ENCODE results near the gene LRRC7. TPM values are rescaled to one million over a fixed set of nuclear protein-coding genes. Genes with fewer than 3 reads are reported as not detected.

LRRC7 gene
- total RNA-seq, 1 donor from 2014 or later, result 7.8 TPM

GRCh38 chr1:70150444-70150843, 582.7 kb downstream of the LRRC7 start:
- Mint-ChIP-seq H3K9me3 (ENCODE audit: low read depth) (no peaks in the 10 kb centered on the region), H3K4me3 (ENCODE audit: low read depth) (no peak overlapping the region), H3K27me3 (no peaks in the 10 kb centered on the region), H3K4me1 (ENCODE audit: low read depth) (peaks cover 7% of the 10 kb centered on the region), H3K27ac (no peak overlapping the region), H3K36me3 (ENCODE audit: insufficient read depth) (peaks cover 13% of the 10 kb centered on the region)
- TF ChIP-seq, protein P1, sequence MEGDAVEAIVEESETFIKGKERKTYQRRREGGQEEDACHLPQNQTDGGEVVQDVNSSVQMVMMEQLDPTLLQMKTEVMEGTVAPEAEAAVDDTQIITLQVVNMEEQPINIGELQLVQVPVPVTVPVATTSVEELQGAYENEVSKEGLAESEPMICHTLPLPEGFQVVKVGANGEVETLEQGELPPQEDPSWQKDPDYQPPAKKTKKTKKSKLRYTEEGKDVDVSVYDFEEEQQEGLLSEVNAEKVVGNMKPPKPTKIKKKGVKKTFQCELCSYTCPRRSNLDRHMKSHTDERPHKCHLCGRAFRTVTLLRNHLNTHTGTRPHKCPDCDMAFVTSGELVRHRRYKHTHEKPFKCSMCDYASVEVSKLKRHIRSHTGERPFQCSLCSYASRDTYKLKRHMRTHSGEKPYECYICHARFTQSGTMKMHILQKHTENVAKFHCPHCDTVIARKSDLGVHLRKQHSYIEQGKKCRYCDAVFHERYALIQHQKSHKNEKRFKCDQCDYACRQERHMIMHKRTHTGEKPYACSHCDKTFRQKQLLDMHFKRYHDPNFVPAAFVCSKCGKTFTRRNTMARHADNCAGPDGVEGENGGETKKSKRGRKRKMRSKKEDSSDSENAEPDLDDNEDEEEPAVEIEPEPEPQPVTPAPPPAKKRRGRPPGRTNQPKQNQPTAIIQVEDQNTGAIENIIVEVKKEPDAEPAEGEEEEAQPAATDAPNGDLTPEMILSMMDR (IDR thresholded peaks at IDR 0.05; ENCODE audit: unreplicated experiment), result no peak
- DNase-seq (ENCODE audit: low spot score, unreplicated experiment), result no peak

GRCh38 chr1:70153739-70154138, 586.0 kb downstream of the LRRC7 start:
- no peaks in the 10 kb centered on the region for H3K9me3 Mint-ChIP-seq (ENCODE audit: low read depth)
- no peak for DNase-seq (ENCODE audit: low spot score, unreplicated experiment)
- peaks cover 3% of the 10 kb centered on the region for H3K4me1 Mint-ChIP-seq (ENCODE audit: low read depth)
- TF ChIP-seq, protein P1 (IDR thresholded peaks at IDR 0.05; ENCODE audit: unreplicated experiment), result no peak
- H3K4me3 Mint-ChIP-seq (ENCODE audit: low read depth), result no peak overlapping the region
- H3K27ac Mint-ChIP-seq, result no peak overlapping the region
- no peaks in the 10 kb centered on the region for H3K27me3 Mint-ChIP-seq
- peaks cover 8% of the 10 kb centered on the region for H3K36me3 Mint-ChIP-seq (ENCODE audit: insufficient read depth)

- DNase-seq (ENCODE audit: low spot score, unreplicated experiment), result no peak
- TF ChIP-seq, protein P1 (IDR thresholded peaks at IDR 0.05; ENCODE audit: unreplicated experiment), result no peak
- H3K4me1 Mint-ChIP-seq (ENCODE audit: low read depth), result no peaks in the 10 kb centered on the region
- H3K4me3 Mint-ChIP-seq (ENCODE audit: low read depth), result no peak overlapping the region
- H3K36me3 Mint-ChIP-seq (ENCODE audit: insufficient read depth), result peaks cover 15% of the 10 kb centered on the region
- H3K9me3 Mint-ChIP-seq (ENCODE audit: low read depth), result no peaks in the 10 kb centered on the region
- H3K27me3 Mint-ChIP-seq, result no peaks in the 10 kb centered on the region
- no peak overlapping the region for H3K27ac Mint-ChIP-seq
These were observed 588.9 kb downstream of the LRRC7 start for GRCh38 chr1:70156529-70157120.

- Mint-ChIP-seq H3K36me3 (ENCODE audit: insufficient read depth) (peaks cover 18% of the 10 kb centered on the region), H3K4me1 (ENCODE audit: low read depth) (peaks cover 13% of the 10 kb centered on the region)
These were observed 596.6 kb downstream of the LRRC7 start for GRCh38 chr1:70164350-70164749.

DNA sequence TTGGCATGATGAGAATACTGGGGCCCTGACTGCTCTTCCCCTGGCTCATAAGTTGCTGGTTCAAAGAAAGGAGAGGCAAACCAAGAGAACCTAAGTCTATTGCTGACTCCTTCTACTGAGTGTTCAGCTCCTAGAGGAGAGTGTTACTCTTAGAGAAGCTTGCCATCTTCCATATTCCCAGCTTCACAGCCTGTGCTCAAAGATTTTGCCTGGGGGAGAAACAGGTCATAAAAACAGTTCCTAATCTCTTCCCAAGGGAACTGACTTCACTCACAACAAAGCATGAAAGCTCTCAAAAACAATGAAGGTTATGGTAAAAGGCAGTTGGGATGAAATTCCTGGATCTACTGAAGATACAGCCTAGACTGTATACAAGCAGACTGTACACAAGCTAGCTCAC, 600.6 kb downstream of the LRRC7 start:
- H3K4me3 Mint-ChIP-seq (ENCODE audit: low read depth), result no peak overlapping the region

More at GRCh38 chr1:70164350-70164749, 596.6 kb downstream of the LRRC7 start:
- TF ChIP-seq, protein P1 (IDR thresholded peaks at IDR 0.05; ENCODE audit: unreplicated experiment), result no peak
- H3K27me3 Mint-ChIP-seq, result no peaks in the 10 kb centered on the region
- no peak overlapping the region for H3K27ac Mint-ChIP-seq
- no peaks in the 10 kb centered on the region for H3K9me3 Mint-ChIP-seq (ENCODE audit: low read depth)
- no peak overlapping the region for H3K4me3 Mint-ChIP-seq (ENCODE audit: low read depth)
- DNase-seq (ENCODE audit: low spot score, unreplicated experiment), result no peak

More for the DNA sequence above, 600.6 kb downstream of the LRRC7 start:
- Mint-ChIP-seq H3K36me3 (ENCODE audit: insufficient read depth) (peaks cover 18% of the 10 kb centered on the region), H3K27ac (peak overlapping the region; percentile 21), H3K9me3 (ENCODE audit: low read depth) (peaks cover 9% of the 10 kb centered on the region), H3K27me3 (no peaks in the 10 kb centered on the region), H3K4me1 (ENCODE audit: low read depth) (peaks cover 16% of the 10 kb centered on the region)
- TF ChIP-seq, protein P1 (IDR thresholded peaks at IDR 0.05; ENCODE audit: unreplicated experiment), result no peak
- DNase-seq (ENCODE audit: low spot score, unreplicated experiment), result no peak

Measured in progenitor cell of endocrine pancreas (in vitro differentiated cells).